WTC11 (cell line): ENCODE data around the gene GAR1. TPM values are rescaled to one million over a fixed set of nuclear protein-coding genes. Genes with fewer than 3 reads are reported as not detected.
A peak's percentile ranks its signal among the peaks of the same experiment; 100 is the strongest.

Experiments
- ATAC-seq: fragments of 200-7000 bp; cut with Tn5 transposase; 2 replicates; pipeline ENCODE4 v1.10.0; 2021; ENCODE audit warnings: mild to moderate bottlenecking, moderate library complexity
- CTCF ChIA-PET: fragments of 300-600 bp; sonication (Branson Sonifier 250); formaldehyde crosslinking; loops from one replicate; lab custom pipeline; 2021; ENCODE audit warnings: antibody characterized with exemption; lab: Charles Lee
- POLR2A ChIA-PET: fragments of 350-600 bp; sonication (Branson Sonifier 250); formaldehyde crosslinking; loops from one replicate; lab custom pipeline; 2021; ENCODE audit warnings: antibody characterized with exemption; lab: Charles Lee
- DNase-seq: peaks from one replicate; pipeline ENCODE4 v3.0.0; 2021; ENCODE audit warnings: low spot score
- H3K27ac Mint-ChIP-seq: 2 replicates; pipeline ENCODE4 v1.8.0; 2021; ENCODE audit warnings: mixed read lengths
- H3K27me3 Mint-ChIP-seq: 2 replicates; pipeline ENCODE4 v1.8.0; 2021; ENCODE audit warnings: low read depth, mild to moderate bottlenecking, moderate library complexity, mixed read lengths
- H3K36me3 Mint-ChIP-seq: 2 replicates; pipeline ENCODE4 v1.8.0; 2021; ENCODE audit warnings: mixed read lengths
- H3K4me1 Mint-ChIP-seq: 2 replicates; pipeline ENCODE4 v1.8.0; 2022; ENCODE audit warnings: mixed read lengths
- H3K4me3 Mint-ChIP-seq: 2 replicates; pipeline ENCODE4 v1.8.0; 2021; ENCODE audit warnings: mild to moderate bottlenecking, moderate library complexity, mixed read lengths
- H3K9me3 Mint-ChIP-seq: 2 replicates; pipeline ENCODE4 v1.8.0; 2021; ENCODE audit warnings: mixed read lengths
- ATF1 ChIP-seq: sonication (generic); formaldehyde crosslinking; IDR thresholded peaks from 2 replicates; pipeline ENCODE4 v1.8.1; 2023; ENCODE audit warnings: mild to moderate bottlenecking, moderate library complexity, missing genetic modification reagents
- CBFB ChIP-seq: sonication (generic); formaldehyde crosslinking; IDR thresholded peaks from 2 replicates; pipeline ENCODE4 v1.8.1; 2022; ENCODE audit warnings: mild to moderate bottlenecking, low read depth, missing genetic modification reagents
- EMX1 ChIP-seq: fragments of 250-450 bp; sonication (Bioruptor Pico); IDR thresholded peaks from 2 replicates; pipeline ENCODE4 v1.8.0; 2021; ENCODE audit warnings: mild to moderate bottlenecking
- FOXJ3 ChIP-seq: sonication (generic); formaldehyde crosslinking; IDR thresholded peaks from 2 replicates; pipeline ENCODE4 v1.9.0; 2021; ENCODE audit warnings: missing genetic modification reagents, mild to moderate bottlenecking, borderline replicate concordance
- FOXK1 ChIP-seq: sonication (generic); formaldehyde crosslinking; IDR thresholded peaks from 2 replicates; pipeline ENCODE4 v1.8.0; 2022; ENCODE audit warnings: mild to moderate bottlenecking, moderate library complexity, missing genetic modification reagents
- FOXP1 ChIP-seq: sonication (generic); formaldehyde crosslinking; IDR thresholded peaks from 2 replicates; pipeline ENCODE4 v1.8.0; 2022; ENCODE audit warnings: missing genetic modification reagents, mild to moderate bottlenecking, moderate library complexity, borderline replicate concordance
- GRHL2 ChIP-seq: fragments of 250-450 bp; sonication (Bioruptor Pico); IDR thresholded peaks from 2 replicates; pipeline ENCODE4 v1.8.0; 2022; ENCODE audit warnings: mild to moderate bottlenecking, moderate library complexity; ENCODE audit not compliant: insufficient replicate concordance, severe bottlenecking
- JUN ChIP-seq: sonication (generic); formaldehyde crosslinking; IDR thresholded peaks from 2 replicates; pipeline ENCODE4 v1.8.0; 2023; ENCODE audit warnings: mild to moderate bottlenecking, missing genetic modification reagents
- MYBL2 ChIP-seq: sonication (generic); formaldehyde crosslinking; IDR thresholded peaks from 2 replicates; pipeline ENCODE4 v1.8.1; 2023; ENCODE audit warnings: mild to moderate bottlenecking, moderate library complexity, missing genetic modification reagents
- NFATC4 ChIP-seq: fragments of 250-450 bp; sonication (Bioruptor Pico); IDR thresholded peaks from 2 replicates; pipeline ENCODE4 v1.9.0; 2021; ENCODE audit warnings: mild to moderate bottlenecking
- PRRX2 ChIP-seq: fragments of 250-450 bp; sonication (Bioruptor Pico); IDR thresholded peaks from 2 replicates; pipeline ENCODE4 v1.8.0; 2021; ENCODE audit warnings: mild to moderate bottlenecking
- SMAD4 ChIP-seq: sonication (generic); formaldehyde crosslinking; IDR thresholded peaks from 2 replicates; pipeline ENCODE4 v1.8.0; 2022; ENCODE audit warnings: mild to moderate bottlenecking, missing genetic modification reagents
- TEAD1 ChIP-seq: sonication (generic); formaldehyde crosslinking; IDR thresholded peaks from 2 replicates; pipeline ENCODE4 v1.8.0; 2022; ENCODE audit warnings: mild to moderate bottlenecking, missing genetic modification reagents
- ZBTB43 ChIP-seq: sonication (generic); formaldehyde crosslinking; IDR thresholded peaks from 2 replicates; pipeline ENCODE4 v1.8.1; 2023; ENCODE audit warnings: mild to moderate bottlenecking, missing genetic modification reagents
- ZNF317 ChIP-seq: sonication (generic); formaldehyde crosslinking; IDR thresholded peaks from 2 replicates; pipeline ENCODE4 v1.8.1; 2023; ENCODE audit warnings: low read depth, mild to moderate bottlenecking, moderate library complexity, missing genetic modification reagents, borderline replicate concordance
- total RNA-seq: library from RNA; stranded (reverse); gene quantifications from 3 replicates; pipeline ENCODE4 v1.2.3, GENCODE V29; 2021
- TF ChIP-seq, protein P1 (sequence below): fragments of 250-450 bp; sonication (Bioruptor Pico); IDR thresholded peaks from 2 replicates; pipeline ENCODE4 v1.9.0; 2021; ENCODE audit warnings: moderate library complexity, mild to moderate bottlenecking, inconsistent platforms, borderline replicate concordance
- TF ChIP-seq, protein P2 (sequence below): sonication (generic); formaldehyde crosslinking; IDR thresholded peaks from 2 replicates; pipeline ENCODE4 v1.8.0; 2023; ENCODE audit warnings: mild to moderate bottlenecking, missing genetic modification reagents

The GAR1 gene
- total RNA-seq, 1 experiment from 2014 or later: 32.3 TPM

DNA sequence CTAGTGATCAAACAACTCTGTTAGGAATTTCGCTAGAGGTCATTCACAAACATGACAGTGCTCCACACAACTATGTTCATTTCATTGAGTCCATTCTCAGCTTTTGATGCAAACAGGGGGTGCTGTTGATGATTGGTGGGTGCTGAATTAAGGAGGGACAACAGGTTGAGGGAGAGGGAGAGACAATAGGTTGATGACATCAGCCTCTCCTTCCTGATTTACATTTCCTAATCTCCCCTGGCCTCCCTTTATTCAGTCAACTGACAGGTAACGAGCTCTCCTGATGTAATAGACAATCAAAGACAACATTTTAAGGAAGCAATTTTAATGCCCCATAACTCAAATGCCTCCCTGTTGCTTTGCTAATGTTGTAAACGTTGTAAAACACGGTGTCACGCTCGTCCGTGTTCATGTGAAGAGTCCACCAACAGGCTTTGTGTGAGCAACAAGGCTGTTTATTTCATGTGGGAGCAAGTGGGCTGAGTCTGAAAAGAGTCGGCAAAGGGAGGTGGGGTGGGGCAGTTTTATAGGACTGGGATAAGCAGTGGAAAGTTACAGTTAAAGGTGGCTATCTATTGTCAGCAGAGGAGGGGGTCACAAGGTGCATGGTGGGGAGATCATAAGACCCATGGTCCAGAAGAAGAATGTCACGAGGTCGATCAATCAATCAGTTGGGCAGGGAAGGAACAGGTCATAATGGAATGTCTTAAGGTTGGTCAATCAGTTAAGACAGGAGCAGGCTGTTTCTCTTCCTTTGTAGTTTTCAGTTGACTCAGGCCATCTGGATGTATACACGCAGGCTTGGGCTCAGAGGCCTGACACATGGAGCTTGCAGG is 4.8 kb upstream of the GAR1 start:
- no peaks in the 10 kb centered on the region for H3K9me3 Mint-ChIP-seq
- ATAC-seq: peak; percentile 29
- peak overlapping the region; percentile 6; the same call in 1 of the 2 replicates for H3K27ac Mint-ChIP-seq
- POLR2A ChIA-PET: interaction anchor here (0.5 to 1.0 kb wide), 3 partner anchors 93 to 251 kb away, joined by 3 to 4 read pairs (median 4); partner anchors contain the start of genes CASP6 and MCUB
- CTCF ChIA-PET: no interaction called here
- no peaks in the 10 kb centered on the region; the same call in 1 of the 2 replicates for H3K27me3 Mint-ChIP-seq
- H3K36me3 Mint-ChIP-seq: no peaks in the 10 kb centered on the region
- no peak overlapping the region; the same call in 1 of the 2 replicates for H3K4me3 Mint-ChIP-seq
- DNase-seq: no peak
- TF ChIP-seq NFATC4 (CRISPR knock-in tag) (no peak), CBFB (CRISPR knock-in tag) (no peak), FOXP1 (CRISPR knock-in tag) (no peak)
- TF ChIP-seq, protein P1, sequence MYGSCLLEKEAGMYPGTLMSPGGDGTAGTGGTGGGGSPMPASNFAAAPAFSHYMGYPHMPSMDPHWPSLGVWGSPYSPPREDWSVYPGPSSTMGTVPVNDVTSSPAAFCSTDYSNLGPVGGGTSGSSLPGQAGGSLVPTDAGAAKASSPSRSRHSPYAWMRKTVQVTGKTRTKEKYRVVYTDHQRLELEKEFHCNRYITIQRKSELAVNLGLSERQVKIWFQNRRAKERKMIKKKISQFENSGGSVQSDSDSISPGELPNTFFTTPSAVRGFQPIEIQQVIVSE (CRISPR knock-in tag): no peak
- TF ChIP-seq, protein P2, sequence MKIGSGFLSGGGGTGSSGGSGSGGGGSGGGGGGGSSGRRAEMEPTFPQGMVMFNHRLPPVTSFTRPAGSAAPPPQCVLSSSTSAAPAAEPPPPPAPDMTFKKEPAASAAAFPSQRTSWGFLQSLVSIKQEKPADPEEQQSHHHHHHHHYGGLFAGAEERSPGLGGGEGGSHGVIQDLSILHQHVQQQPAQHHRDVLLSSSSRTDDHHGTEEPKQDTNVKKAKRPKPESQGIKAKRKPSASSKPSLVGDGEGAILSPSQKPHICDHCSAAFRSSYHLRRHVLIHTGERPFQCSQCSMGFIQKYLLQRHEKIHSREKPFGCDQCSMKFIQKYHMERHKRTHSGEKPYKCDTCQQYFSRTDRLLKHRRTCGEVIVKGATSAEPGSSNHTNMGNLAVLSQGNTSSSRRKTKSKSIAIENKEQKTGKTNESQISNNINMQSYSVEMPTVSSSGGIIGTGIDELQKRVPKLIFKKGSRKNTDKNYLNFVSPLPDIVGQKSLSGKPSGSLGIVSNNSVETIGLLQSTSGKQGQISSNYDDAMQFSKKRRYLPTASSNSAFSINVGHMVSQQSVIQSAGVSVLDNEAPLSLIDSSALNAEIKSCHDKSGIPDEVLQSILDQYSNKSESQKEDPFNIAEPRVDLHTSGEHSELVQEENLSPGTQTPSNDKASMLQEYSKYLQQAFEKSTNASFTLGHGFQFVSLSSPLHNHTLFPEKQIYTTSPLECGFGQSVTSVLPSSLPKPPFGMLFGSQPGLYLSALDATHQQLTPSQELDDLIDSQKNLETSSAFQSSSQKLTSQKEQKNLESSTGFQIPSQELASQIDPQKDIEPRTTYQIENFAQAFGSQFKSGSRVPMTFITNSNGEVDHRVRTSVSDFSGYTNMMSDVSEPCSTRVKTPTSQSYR (CRISPR knock-in tag): no peak
- peaks cover 14% of the 10 kb centered on the region for H3K4me1 Mint-ChIP-seq

DNA sequence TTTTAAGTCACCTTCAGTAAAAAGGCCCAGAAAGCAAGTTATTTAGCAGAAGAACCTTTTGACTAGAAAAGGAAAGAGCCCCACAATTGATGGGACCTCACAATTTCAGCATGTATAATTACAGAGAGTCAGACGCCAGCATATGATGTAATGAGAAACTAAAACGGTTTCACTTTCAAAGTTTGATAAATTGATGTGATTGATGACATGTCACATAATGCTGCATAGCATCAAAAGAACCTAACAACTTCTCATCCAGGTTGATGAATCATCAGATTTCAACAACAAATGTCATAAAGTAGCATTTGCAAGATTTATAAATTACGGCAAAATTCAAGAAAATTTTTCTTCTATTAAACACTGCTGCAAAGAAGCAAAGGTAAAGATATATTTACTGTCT is 3.9 kb upstream of the GAR1 start:
- ATAC-seq (no peak), DNase-seq (no peak)
- Mint-ChIP-seq H3K9me3 (no peaks in the 10 kb centered on the region), H3K27me3 (no peaks in the 10 kb centered on the region), H3K36me3 (no peaks in the 10 kb centered on the region), H3K4me3 (no peak overlapping the region), H3K4me1 (peaks cover 23% of the 10 kb centered on the region), H3K27ac (no peak overlapping the region)
- no peak for TF ChIP-seq JUN (CRISPR knock-in tag)
- TF ChIP-seq FOXK1 (CRISPR knock-in tag): no peak
- TF ChIP-seq EMX1 (CRISPR knock-in tag): no peak
- TF ChIP-seq SMAD4 (CRISPR knock-in tag): no peak
- TF ChIP-seq FOXJ3 (CRISPR knock-in tag): no peak
- TF ChIP-seq PRRX2 (CRISPR knock-in tag): no peak
- no peak for TF ChIP-seq ZNF317
- no peak for TF ChIP-seq ZBTB43
- ChIA-PET POLR2A (interaction anchor here (0.5 kb wide), 1 partner anchor 252 kb away, joined by 3 read pairs; the partner anchor contains the start of gene MCUB), CTCF (no interaction called here)

DNA sequence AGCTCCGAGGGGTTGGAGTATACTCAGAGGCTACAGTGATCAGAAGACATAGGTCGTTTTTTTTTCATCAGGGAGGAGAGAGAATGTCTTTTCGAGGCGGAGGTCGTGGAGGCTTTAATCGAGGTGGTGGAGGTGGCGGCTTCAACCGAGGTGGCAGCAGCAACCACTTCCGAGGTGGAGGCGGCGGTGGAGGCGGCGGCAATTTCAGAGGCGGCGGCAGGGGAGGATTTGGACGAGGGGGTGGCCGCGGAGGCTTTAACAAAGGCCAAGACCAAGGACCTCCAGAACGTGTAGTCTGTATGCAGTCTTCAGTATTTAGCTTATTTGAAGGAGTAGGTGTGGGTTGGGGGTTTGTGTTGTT is 500 bp downstream of the GAR1 start:
- DNase-seq: no peak
- H3K4me1 Mint-ChIP-seq: peaks cover 17% of the 10 kb centered on the region
- ChIA-PET POLR2A (interaction anchor here (0.9 kb wide), 1 partner anchor 115 kb away, joined by 3 read pairs; no protein-coding TSS in a partner anchor), CTCF (interaction anchor here (1.5 kb wide), 1 partner anchor 12 kb away, joined by 6 read pairs; no protein-coding TSS in a partner anchor)
- ATAC-seq: no peak
- no peaks in the 10 kb centered on the region for H3K27me3 Mint-ChIP-seq
- no peaks in the 10 kb centered on the region for H3K9me3 Mint-ChIP-seq
- peak overlapping the region; percentile 97 for H3K27ac Mint-ChIP-seq
- TF ChIP-seq TEAD1 (CRISPR knock-in tag) (no peak), GRHL2 (no peak), MYBL2 (CRISPR knock-in tag) (0 out of 2 replicates have a peak, but pooled peaks have one; percentile 1), ATF1 (no peak), FOXP1 (CRISPR knock-in tag) (no peak)
- TF ChIP-seq, all 79 proteins: peak for 1
- H3K36me3 Mint-ChIP-seq: peaks cover 33% of the 10 kb centered on the region
- peak overlapping the region; percentile 97 for H3K4me3 Mint-ChIP-seq
